ENCODE data around the gene MAOA. TPM values are rescaled to one million over a fixed set of nuclear protein-coding genes. Genes with fewer than 3 reads are reported as not detected.

The MAOA gene
- total RNA-seq, 1 donor from 2014 or later = 1.6 TPM

DNA sequence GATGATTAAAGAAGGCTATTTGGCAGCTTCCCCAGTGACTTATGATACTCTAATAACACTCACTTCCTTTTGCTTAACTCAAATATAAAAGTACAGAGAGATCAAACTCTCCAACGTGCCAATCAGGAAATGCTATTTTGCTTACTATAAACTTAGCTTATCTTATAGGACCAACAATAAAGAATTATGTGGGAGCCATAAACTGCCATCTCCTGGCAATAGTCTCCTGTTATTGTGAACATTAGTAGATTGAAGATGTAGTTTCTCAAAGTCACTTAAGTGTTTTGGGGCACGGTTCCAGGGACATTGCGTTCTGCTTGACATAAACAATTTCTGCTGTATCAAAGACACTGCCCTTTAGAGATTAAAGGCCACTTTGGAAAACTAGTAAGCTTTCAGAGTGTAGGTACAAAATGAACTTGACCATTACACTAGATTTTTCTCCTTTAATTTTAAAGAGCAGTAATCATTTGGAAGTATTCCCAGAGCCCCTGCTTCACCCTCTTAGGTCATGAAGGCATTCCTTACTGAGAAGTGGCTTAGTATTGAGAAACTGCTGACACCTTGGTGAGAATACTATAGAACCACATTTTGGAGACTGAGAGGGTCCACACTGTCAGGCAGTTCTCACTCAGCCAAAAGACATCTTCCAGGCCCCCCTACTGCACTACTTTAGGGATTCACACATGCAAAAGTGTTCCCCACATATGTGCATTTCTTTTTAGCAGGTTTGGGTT lies 51.9 kb downstream of the MAOA start:
- Mint-ChIP-seq H3K27me3 (ENCODE audit: unreplicated experiment) (no peaks in the 10 kb centered on the region), H3K9me3 (ENCODE audit: unreplicated experiment) (no peaks in the 10 kb centered on the region), H3K4me3 (ENCODE audit: unreplicated experiment) (no peak overlapping the region), H3K36me3 (ENCODE audit: low read depth, unreplicated experiment) (no peaks in the 10 kb centered on the region), H3K27ac (ENCODE audit: unreplicated experiment) (no peak overlapping the region), H3K4me1 (ENCODE audit: unreplicated experiment) (peaks cover 5% of the 10 kb centered on the region)
- no peak for DNase-seq (ENCODE audit: low spot score)
- no peak for TF ChIP-seq CTCF (IDR thresholded peaks at IDR 0.05; ENCODE audit: unreplicated experiment)

DNA sequence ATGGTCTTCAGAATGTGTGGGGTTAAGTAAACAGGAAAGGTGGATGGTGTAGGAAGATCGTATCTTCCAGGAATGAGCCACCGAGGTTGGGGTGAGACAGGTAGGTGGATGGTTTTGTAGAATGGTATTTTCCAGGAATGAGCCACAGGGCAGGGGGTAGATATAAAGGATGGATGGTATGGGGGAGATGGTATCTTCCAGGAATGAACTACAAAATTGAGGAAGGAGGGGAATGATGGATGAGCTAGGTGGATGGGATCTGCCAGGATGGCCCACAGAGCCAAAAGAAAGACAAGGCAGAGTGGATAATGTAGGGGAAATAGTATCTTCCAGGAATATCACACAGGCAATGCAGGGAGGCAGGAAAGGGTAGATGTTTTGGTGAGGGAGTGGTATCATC lies 60.0 kb downstream of the MAOA start:
- H3K27me3 Mint-ChIP-seq (ENCODE audit: unreplicated experiment) = no peaks in the 10 kb centered on the region
- H3K4me3 Mint-ChIP-seq (ENCODE audit: unreplicated experiment) = no peak overlapping the region
- no peak for DNase-seq (ENCODE audit: low spot score)
- H3K9me3 Mint-ChIP-seq (ENCODE audit: unreplicated experiment) = no peaks in the 10 kb centered on the region
- no peak overlapping the region for H3K27ac Mint-ChIP-seq (ENCODE audit: unreplicated experiment)
- TF ChIP-seq CTCF (IDR thresholded peaks at IDR 0.05; ENCODE audit: unreplicated experiment) = no peak
- no peaks in the 10 kb centered on the region for H3K36me3 Mint-ChIP-seq (ENCODE audit: low read depth, unreplicated experiment)
- H3K4me1 Mint-ChIP-seq (ENCODE audit: unreplicated experiment) = no peaks in the 10 kb centered on the region

- TF ChIP-seq CTCF (IDR thresholded peaks at IDR 0.05; ENCODE audit: unreplicated experiment) = no peak
- H3K36me3 Mint-ChIP-seq (ENCODE audit: low read depth, unreplicated experiment) = no peaks in the 10 kb centered on the region
- no peaks in the 10 kb centered on the region for H3K4me1 Mint-ChIP-seq (ENCODE audit: unreplicated experiment)
- no peaks in the 10 kb centered on the region for H3K9me3 Mint-ChIP-seq (ENCODE audit: unreplicated experiment)
- no peak for DNase-seq (ENCODE audit: low spot score)
- no peak overlapping the region for H3K4me3 Mint-ChIP-seq (ENCODE audit: unreplicated experiment)
- no peak overlapping the region for H3K27ac Mint-ChIP-seq (ENCODE audit: unreplicated experiment)
- H3K27me3 Mint-ChIP-seq (ENCODE audit: unreplicated experiment) = peaks cover under 1% of the 10 kb centered on the region
Measured at GRCh38 chrX:43716696-43717095, 60.6 kb downstream of the MAOA start.

DNA sequence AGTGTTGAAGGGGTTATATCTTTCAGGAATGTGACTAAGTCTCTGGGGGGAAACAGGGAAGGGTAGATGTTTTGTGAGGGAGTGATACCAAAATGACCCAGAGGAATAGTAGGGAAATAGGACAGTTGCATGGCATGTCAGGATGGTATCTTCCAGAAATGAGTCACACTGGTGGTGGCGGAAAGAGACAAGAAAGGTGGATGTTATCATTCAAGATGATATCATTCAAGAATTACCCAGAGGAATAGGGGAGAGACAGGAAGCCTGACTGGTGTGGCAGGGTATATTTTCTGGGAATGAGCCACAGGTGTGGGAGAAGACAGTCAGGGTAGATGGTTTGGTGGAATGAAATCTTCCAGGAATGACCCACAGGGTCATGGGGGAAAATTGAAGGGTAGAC lies 61.1 kb downstream of the MAOA start:
- no peak for DNase-seq (ENCODE audit: low spot score)
- H3K27me3 Mint-ChIP-seq (ENCODE audit: unreplicated experiment) = peaks cover 1% of the 10 kb centered on the region
- H3K9me3 Mint-ChIP-seq (ENCODE audit: unreplicated experiment) = no peaks in the 10 kb centered on the region
- H3K27ac Mint-ChIP-seq (ENCODE audit: unreplicated experiment) = no peak overlapping the region
- H3K4me1 Mint-ChIP-seq (ENCODE audit: unreplicated experiment) = no peaks in the 10 kb centered on the region
- H3K4me3 Mint-ChIP-seq (ENCODE audit: unreplicated experiment) = no peak overlapping the region
- no peak for TF ChIP-seq CTCF (IDR thresholded peaks at IDR 0.05; ENCODE audit: unreplicated experiment)
- H3K36me3 Mint-ChIP-seq (ENCODE audit: low read depth, unreplicated experiment) = no peaks in the 10 kb centered on the region

DNA sequence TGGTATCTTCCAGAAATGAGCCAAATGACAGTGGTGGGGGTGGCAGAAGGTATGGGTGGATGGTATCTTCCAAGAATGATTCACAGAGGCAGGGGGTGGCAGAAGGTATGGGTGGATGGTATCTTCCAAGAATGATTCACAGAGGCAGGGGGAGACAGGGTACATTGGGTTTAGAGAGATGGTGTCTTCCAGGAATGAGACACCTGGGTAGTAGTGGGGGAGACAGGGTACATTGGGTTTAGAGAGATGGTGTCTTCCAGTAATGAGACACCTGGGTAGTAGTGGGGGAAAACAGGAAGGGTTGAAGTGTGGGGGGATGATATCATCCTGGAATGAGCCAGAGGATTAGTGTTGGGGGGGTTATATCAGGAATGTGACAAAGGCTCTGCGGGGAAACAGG lies 62.0 kb downstream of the MAOA start:
- no peak for DNase-seq (ENCODE audit: low spot score)
- peaks cover 1% of the 10 kb centered on the region for H3K27me3 Mint-ChIP-seq (ENCODE audit: unreplicated experiment)

More for the DNA sequence above, 62.0 kb downstream of the MAOA start:
- Mint-ChIP-seq H3K27ac (ENCODE audit: unreplicated experiment) (no peak overlapping the region), H3K36me3 (ENCODE audit: low read depth, unreplicated experiment) (no peaks in the 10 kb centered on the region), H3K4me3 (ENCODE audit: unreplicated experiment) (no peak overlapping the region), H3K4me1 (ENCODE audit: unreplicated experiment) (no peaks in the 10 kb centered on the region), H3K9me3 (ENCODE audit: unreplicated experiment) (no peaks in the 10 kb centered on the region)
- TF ChIP-seq CTCF (IDR thresholded peaks at IDR 0.05; ENCODE audit: unreplicated experiment) = no peak
